AG04450 (cell line): ENCODE measurements around the gene SELE. TPM values are rescaled to one million over a fixed set of nuclear protein-coding genes. Genes with fewer than 3 reads are reported as not detected.

Source experiments
- CTCF ChIA-PET: fragments of 300-600, 350-600 bp; formaldehyde crosslinking; extraction: SDS; loops from one replicate; lab custom pipeline; 2022; ENCODE audit warnings: antibody characterized with exemption, inconsistent platforms; lab: Charles Lee
- POLR2A ChIA-PET: fragments of 350-600 bp; formaldehyde crosslinking; extraction: SDS; loops from one replicate; lab custom pipeline; 2021; ENCODE audit warnings: antibody characterized with exemption, inconsistent platforms; lab: Yijun Ruan, JAX
- DNase-seq: peaks from one replicate; pipeline ENCODE4 v3.0.0-alpha.2; 2011; ENCODE audit warnings: low read depth, low spot score
- H3K27ac ChIP-seq: one replicate; pipeline ENCODE4 v1.5.1; 2012; ENCODE audit warnings: low read depth, low read length, control low read depth
- H3K27me3 ChIP-seq: one replicate; pipeline ENCODE4 v1.6.0; 2012; ENCODE audit warnings: low read length; ENCODE audit not compliant: control insufficient read depth, insufficient read depth
- H3K4me3 ChIP-seq: 2 replicates; pipeline ENCODE4 v1.5.1; 2011; ENCODE audit warnings: mild to moderate bottlenecking, low read depth, low read length, control low read depth
- H3K9me3 ChIP-seq: 2 replicates; pipeline ENCODE4 v1.5.1; 2012; ENCODE audit warnings: low read length; ENCODE audit not compliant: control insufficient read depth, insufficient read depth
- CTCF ChIP-seq: IDR thresholded peaks from 2 replicates; pipeline ENCODE4 v1.5.1; 2011; ENCODE audit warnings: low read depth, low read length, control low read depth, inconsistent platforms
- polyA plus RNA-seq: library from polyadenylated mRNA; depleted of rRNA; stranded (reverse); fragments of >200 nt; gene quantifications from 2 replicates; pipeline ENCODE4 v1.2.3, GENCODE V29; 2011

Gene SELE
- polyA plus RNA-seq, 1 experiment: not detected

- POLR2A ChIA-PET: no interaction called here
- Histone ChIP-seq H3K27me3 (peaks cover 2% of the 10 kb centered on the region), H3K27ac (no peak overlapping the region), H3K9me3 (no peaks in the 10 kb centered on the region), H3K4me3 (no peak overlapping the region)
- DNase-seq: no peak
- 0 out of 2 replicates have a peak, but pooled peaks have one; percentile 8 for TF ChIP-seq CTCF
- CTCF ChIA-PET: no interaction called here
Observed at GRCh38 chr1:169753549-169753948, 19.7 kb upstream of the SELE start.

GRCh38 chr1:169750041-169750440 lies 16.2 kb upstream of the SELE start:
- no peak for DNase-seq
- TF ChIP-seq CTCF: no peak
- Histone ChIP-seq H3K4me3 (no peak overlapping the region), H3K27me3 (peaks cover 1% of the 10 kb centered on the region), H3K9me3 (no peaks in the 10 kb centered on the region), H3K27ac (no peak overlapping the region)
- ChIA-PET POLR2A (no interaction called here), CTCF (no interaction called here)

- Histone ChIP-seq H3K4me3 (no peak overlapping the region), H3K27me3 (no peaks in the 10 kb centered on the region), H3K27ac (no peak overlapping the region), H3K9me3 (no peaks in the 10 kb centered on the region)
- TF ChIP-seq CTCF: no peak
- DNase-seq: no peak
- ChIA-PET CTCF (interaction anchor here (0.5 kb wide), 1 partner anchor 11 kb away, joined by 3 read pairs; no protein-coding TSS in a partner anchor), POLR2A (no interaction called here)
Observed at GRCh38 chr1:169746550-169746949, 12.7 kb upstream of the SELE start.

- Histone ChIP-seq H3K27ac (no peak overlapping the region), H3K9me3 (no peaks in the 10 kb centered on the region), H3K27me3 (no peaks in the 10 kb centered on the region), H3K4me3 (no peak overlapping the region)
- ChIA-PET POLR2A (no interaction called here), CTCF (interaction anchor here (0.6 kb wide), 1 partner anchor 33 kb away, joined by 3 read pairs; no protein-coding TSS in a partner anchor)
- no peak for DNase-seq
- TF ChIP-seq CTCF: no peak
Observed at GRCh38 chr1:169745015-169745861, 11.4 kb upstream of the SELE start.

GRCh38 chr1:169741666-169742394 lies 8.0 kb upstream of the SELE start:
- Histone ChIP-seq H3K9me3 (no peaks in the 10 kb centered on the region), H3K27me3 (no peaks in the 10 kb centered on the region), H3K4me3 (no peak overlapping the region), H3K27ac (peak overlapping the region; percentile 11)
- ChIA-PET CTCF (no interaction called here), POLR2A (no interaction called here)
- DNase-seq: no peak
- TF ChIP-seq CTCF: no peak
